Gastrocnemius medialis (tissue), 4 donors: Measurements from ENCODE around the gene RTTN. TPM values are rescaled to one million over a fixed set of nuclear protein-coding genes. Genes with fewer than 3 reads are reported as not detected.

Experiments
- ATAC-seq, 2 donors: fragments of 150-250 bp; one replicate each; pipeline ENCODE4 v1.9.1; 2016
- DNase-seq, 2 donors: peaks; one replicate each; pipeline ENCODE4 v3.0.0-alpha.2; 2019
- H3K27ac ChIP-seq, 4 donors: fragments of 200-600 bp; sonication (generic); 1 replicate in 1 of 4; 2 replicates in 3 of 4; pipeline ENCODE4 v1.5.1; 2016 to 2018; ENCODE audit warnings: mild to moderate bottlenecking in 2 of 4, moderate library complexity in 1 of 4
- H3K27me3 ChIP-seq, 3 donors: fragments of 200-600 bp; sonication (generic) in 2 of 3; 1 replicate in 1 of 3; 2 replicates in 2 of 3; pipeline versions ENCODE4 v1.5.1 to v1.6.0; 2016 to 2019; ENCODE audit warnings: mild to moderate bottlenecking in 1 of 3, moderate library complexity in 1 of 3
- H3K36me3 ChIP-seq, 2 donors: fragments of 200-600 bp; sonication (generic) in 1 of 2; one replicate each; pipeline ENCODE4 v1.5.1; 2017 to 2018
- H3K4me1 ChIP-seq, 2 donors: fragments of 200-600 bp; sonication (generic) in 1 of 2; one replicate each; pipeline ENCODE4 v1.5.1; 2016 to 2017; ENCODE audit warnings: mild to moderate bottlenecking in 2 of 2
- H3K4me3 ChIP-seq, 4 donors: fragments of 200-600 bp; sonication (generic) in 3 of 4; 1 replicate in 1 of 4; 2 replicates in 3 of 4; pipeline ENCODE4 v1.5.1; 2016 to 2019; ENCODE audit warnings: mild to moderate bottlenecking in 2 of 4
- H3K9me3 ChIP-seq, 3 donors: fragments of 200-600 bp; sonication (generic) in 2 of 3; 1 replicate in 1 of 3; 2 replicates in 2 of 3; pipeline ENCODE4 v1.5.1; 2016 to 2019
- POLR2A ChIP-seq, 2 donors: fragments of 450-650 bp; IDR thresholded peaks; one replicate each; pipeline ENCODE4 v1.6.1; 2017; ENCODE audit warnings: antibody characterized with exemption in 2 of 2, mild to moderate bottlenecking in 2 of 2, moderate library complexity in 2 of 2
- in situ Hi-C, 4 donors: fragments of 200-750 bp; cut with MboI; loops; one replicate each; pipeline versions ENCODE4 v1.15.0 to v1.8.0; 2017; ENCODE audit warnings: low sequenced_read_pairs in 4 of 4
- intact Hi-C: fragments of 100-400 bp; cut with DNase I; formaldehyde crosslinking; loops from one replicate; pipeline ENCODE4 v1.15.1; 2023; ENCODE audit warnings: low total_unique reads
- total RNA-seq, 4 donors: library from RNA; depleted of rRNA; stranded (reverse); fragments of >200 nt; gene quantifications; one replicate each; pipeline versions ENCODE4 v1.1.0 to v1.2.3, GENCODE V29; 2016
- TF ChIP-seq, protein P1 (sequence below), 5 experiments: fragments of 450-650 bp in 3 of 5; fragments of 200-600 bp in 2 of 5; sonication (generic) in 2 of 5; IDR thresholded peaks in 4 of 5; conservative IDR thresholded peaks in 1 of 5; 1 replicate in 4 of 5; 2 replicates in 1 of 5; pipeline ENCODE4 v1.5.1; 2016 to 2019; ENCODE audit warnings: antibody characterized with exemption in 5 of 5, mild to moderate bottlenecking in 3 of 5, moderate library complexity in 3 of 5

The RTTN gene
- total RNA-seq, 4 donors from 2014 or later: 3.2 to 9.7 (median 4.9) TPM

DNA sequence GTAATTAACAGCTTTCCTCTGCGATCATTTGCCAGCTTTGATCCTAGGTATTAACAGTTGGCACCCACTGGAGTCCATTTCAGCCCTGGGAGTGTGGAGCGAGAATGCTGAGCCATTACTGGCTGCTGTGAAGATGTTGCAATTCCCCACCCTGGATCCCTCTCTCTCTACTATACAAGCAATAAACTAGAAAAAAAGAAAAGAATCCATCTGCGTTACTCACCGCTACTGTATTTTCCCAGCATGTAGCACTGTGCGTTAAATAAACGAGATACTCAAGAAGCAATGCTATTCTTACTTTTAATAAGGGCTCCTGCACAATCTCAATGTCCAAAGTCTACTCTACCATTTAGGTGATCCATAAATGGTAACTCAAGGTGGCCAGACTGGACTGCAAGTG, 8.5 kb downstream of the RTTN start:
- no peak for TF ChIP-seq POLR2A (IDR thresholded peaks at IDR 0.05)
- TF ChIP-seq, protein P1, sequence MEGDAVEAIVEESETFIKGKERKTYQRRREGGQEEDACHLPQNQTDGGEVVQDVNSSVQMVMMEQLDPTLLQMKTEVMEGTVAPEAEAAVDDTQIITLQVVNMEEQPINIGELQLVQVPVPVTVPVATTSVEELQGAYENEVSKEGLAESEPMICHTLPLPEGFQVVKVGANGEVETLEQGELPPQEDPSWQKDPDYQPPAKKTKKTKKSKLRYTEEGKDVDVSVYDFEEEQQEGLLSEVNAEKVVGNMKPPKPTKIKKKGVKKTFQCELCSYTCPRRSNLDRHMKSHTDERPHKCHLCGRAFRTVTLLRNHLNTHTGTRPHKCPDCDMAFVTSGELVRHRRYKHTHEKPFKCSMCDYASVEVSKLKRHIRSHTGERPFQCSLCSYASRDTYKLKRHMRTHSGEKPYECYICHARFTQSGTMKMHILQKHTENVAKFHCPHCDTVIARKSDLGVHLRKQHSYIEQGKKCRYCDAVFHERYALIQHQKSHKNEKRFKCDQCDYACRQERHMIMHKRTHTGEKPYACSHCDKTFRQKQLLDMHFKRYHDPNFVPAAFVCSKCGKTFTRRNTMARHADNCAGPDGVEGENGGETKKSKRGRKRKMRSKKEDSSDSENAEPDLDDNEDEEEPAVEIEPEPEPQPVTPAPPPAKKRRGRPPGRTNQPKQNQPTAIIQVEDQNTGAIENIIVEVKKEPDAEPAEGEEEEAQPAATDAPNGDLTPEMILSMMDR (IDR thresholded peaks at IDR 0.05 in 4 of 5, conservative IDR thresholded peaks at IDR 0.05 in 1 of 5): no peak
- no peaks in the 10 kb centered on the region for H3K4me1 ChIP-seq
- H3K9me3 ChIP-seq: no peaks in the 10 kb centered on the region
- H3K27me3 ChIP-seq: no peaks in the 10 kb centered on the region
- intact Hi-C loops: loop anchor here (2.0 kb wide), 1 partner anchor 258 kb away; no protein-coding TSS in a partner anchor
- H3K4me3 ChIP-seq: no peak overlapping the region
- H3K36me3 ChIP-seq: peaks cover 0 to 26% of the 10 kb centered on the region in 2 donors
- no peak for DNase-seq
- in situ Hi-C loops: loop anchor here (5.0 to 10.0 kb wide), 3 partner anchors 235 to 245 kb away; no protein-coding TSS in a partner anchor
- H3K27ac ChIP-seq: no peak overlapping the region
- no peak for ATAC-seq

- Histone ChIP-seq H3K36me3 (peaks cover 0 to 36% of the 10 kb centered on the region in 2 donors), H3K4me1 (no peaks in the 10 kb centered on the region), H3K27me3 (no peaks in the 10 kb centered on the region), H3K27ac (no peak overlapping the region), H3K4me3 (no peak overlapping the region), H3K9me3 (no peaks in the 10 kb centered on the region)
- in situ Hi-C loops: loop anchor here (5.0 to 10.0 kb wide), 3 partner anchors 236 to 246 kb away; no protein-coding TSS in a partner anchor
- TF ChIP-seq, protein P1 (IDR thresholded peaks at IDR 0.05 in 4 of 5, conservative IDR thresholded peaks at IDR 0.05 in 1 of 5): peak; percentile 46 to 79 (median 73)
- TF ChIP-seq POLR2A (IDR thresholded peaks at IDR 0.05): no peak
- DNase-seq (no peak), ATAC-seq (peak; percentile 50 to 81)
- intact Hi-C loops: loop anchor here (1.0 to 2.0 kb wide), 2 partner anchors 238 to 259 kb away; no protein-coding TSS in a partner anchor
Measured at GRCh38 chr18:70195852-70196434, 9.5 kb downstream of the RTTN start.

- peaks cover 0 to 36% of the 10 kb centered on the region in 2 donors for H3K36me3 ChIP-seq
- in situ Hi-C loops: loop anchor here (5.0 to 10.0 kb wide), 3 partner anchors 237 to 247 kb away; no protein-coding TSS in a partner anchor
Measured at GRCh38 chr18:70195014-70195614, 10.4 kb downstream of the RTTN start.

DNA sequence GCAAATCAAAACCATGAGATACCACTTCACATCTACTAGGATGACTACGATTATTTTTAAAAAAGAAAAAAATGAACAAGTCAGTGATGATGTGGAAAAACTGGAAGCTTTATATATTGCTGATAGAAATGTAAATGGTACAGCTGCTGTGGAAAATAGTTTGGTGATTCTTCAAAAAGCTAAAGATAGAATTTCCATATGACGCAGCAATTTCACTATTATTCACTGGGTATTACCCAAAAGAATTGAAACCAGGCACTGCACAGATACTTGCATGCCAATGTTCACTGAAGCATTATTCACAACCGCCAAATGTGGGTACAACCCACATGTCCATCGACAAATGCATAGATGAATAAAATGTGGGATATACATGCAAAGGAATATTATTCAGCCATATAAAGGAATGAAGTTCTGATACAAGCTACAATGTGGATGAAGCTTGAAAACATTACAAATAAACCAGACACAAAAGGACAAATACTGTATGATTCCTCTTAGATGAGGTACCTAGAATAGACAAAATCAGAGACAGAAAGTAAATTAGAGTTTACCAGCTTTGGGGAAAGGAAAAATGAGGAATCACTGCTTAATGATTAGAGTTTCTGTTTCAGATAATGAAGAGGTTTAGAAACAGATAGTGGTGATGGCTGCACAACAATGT, 11.1 kb downstream of the RTTN start:
- Histone ChIP-seq H3K27ac (no peak overlapping the region), H3K27me3 (no peaks in the 10 kb centered on the region), H3K9me3 (no peaks in the 10 kb centered on the region), H3K4me3 (no peak overlapping the region), H3K36me3 (peaks cover 0 to 42% of the 10 kb centered on the region in 2 donors), H3K4me1 (no peaks in the 10 kb centered on the region)
- in situ Hi-C loops (loop anchor here in 1 of 4 donors (10.0 kb wide), 1 partner anchor 240 kb away; no protein-coding TSS in a partner anchor), intact Hi-C loops (no loop called here)
- TF ChIP-seq POLR2A (IDR thresholded peaks at IDR 0.05): no peak
- TF ChIP-seq, protein P1 (IDR thresholded peaks at IDR 0.05 in 4 of 5, conservative IDR thresholded peaks at IDR 0.05 in 1 of 5): no peak
- ATAC-seq: no peak
- no peak for DNase-seq

More at GRCh38 chr18:70195014-70195614, 10.4 kb downstream of the RTTN start:
- Histone ChIP-seq H3K4me3 (no peak overlapping the region), H3K9me3 (no peaks in the 10 kb centered on the region), H3K27ac (no peak overlapping the region), H3K4me1 (no peaks in the 10 kb centered on the region), H3K27me3 (no peaks in the 10 kb centered on the region)
- DNase-seq (no peak), ATAC-seq (no peak)
- intact Hi-C loops: no loop called here
- TF ChIP-seq, protein P1 (IDR thresholded peaks at IDR 0.05 in 4 of 5, conservative IDR thresholded peaks at IDR 0.05 in 1 of 5): no peak
- no peak for TF ChIP-seq POLR2A (IDR thresholded peaks at IDR 0.05)
